IMR-90 (cell line): ENCODE results near the gene TMEM239. TPM values are rescaled to one million over a fixed set of nuclear protein-coding genes. Genes with fewer than 3 reads are reported as not detected.

Source experiments
- ATAC-seq: fragments of 200-7000 bp; cut with Tn5 transposase; 2 replicates; pipeline ENCODE4 v1.9.1; 2020; ENCODE audit warnings: low read depth, mild to moderate bottlenecking, moderate library complexity
- BruUV-seq: library from RNA; stranded (reverse); fragments of 400-500 nt; replicated peaks from 2 replicates; lab custom pipeline; 2021; lab: Mats Ljungman, UMichigan
- CTCF ChIA-PET: fragments of 300-600 bp; formaldehyde crosslinking; extraction: SDS; loops from one replicate; lab custom pipeline; 2021; ENCODE audit warnings: antibody characterized with exemption; lab: Yijun Ruan, JAX
- POLR2A ChIA-PET: fragments of 300-600 bp; sonication (Branson Sonifier 250); formaldehyde crosslinking; loops from one replicate; lab custom pipeline; 2022; ENCODE audit warnings: antibody characterized with exemption; ENCODE audit not compliant: unreplicated experiment; lab: Charles Lee
- DNase-seq: peaks from one replicate; pipeline ENCODE4 v3.0.0; 2013
- H2AFZ ChIP-seq: replicated peaks from 2 replicates; pipeline ENCODE3; 2013; ENCODE audit warnings: low read length, mild to moderate bottlenecking; ENCODE audit not compliant: poor library complexity
- H2AK5ac ChIP-seq: 2 replicates; pipeline ENCODE4 v1.6.1; 2013; ENCODE audit warnings: low read depth, low read length, inconsistent platforms
- H2AK9ac ChIP-seq: replicated peaks from 2 replicates; pipeline ENCODE3; 2013; ENCODE audit warnings: mild to moderate bottlenecking, low read depth, low read length, moderate library complexity; ENCODE audit not compliant: poor library complexity
- H2BK120ac ChIP-seq: 2 replicates; pipeline ENCODE4 v1.6.1; 2013; ENCODE audit warnings: low read depth, low read length, inconsistent platforms
- H2BK15ac ChIP-seq: 3 replicates; pipeline ENCODE4 v1.6.1; 2013; ENCODE audit warnings: low read depth, low read length, inconsistent platforms
- H2BK20ac ChIP-seq: 2 replicates; pipeline ENCODE4 v1.6.1; 2013; ENCODE audit warnings: low read depth, mild to moderate bottlenecking, inconsistent platforms, low read length, moderate library complexity
- H2BK5ac ChIP-seq: 2 replicates; pipeline ENCODE4 v1.6.1; 2013; ENCODE audit warnings: mild to moderate bottlenecking, low read depth, low read length, inconsistent platforms; ENCODE audit not compliant: poor library complexity, severe bottlenecking
- H3K14ac ChIP-seq: replicated peaks from 2 replicates; pipeline ENCODE4 v1.6.1; 2013; ENCODE audit warnings: low read depth, low read length, inconsistent platforms
- H3K18ac ChIP-seq: 2 replicates; pipeline ENCODE4 v1.6.1; 2013; ENCODE audit warnings: low read depth, low read length, control low read depth
- H3K23ac ChIP-seq: 2 replicates; pipeline ENCODE4 v1.6.1; 2013; ENCODE audit warnings: low read depth, low read length, inconsistent platforms
- H3K27ac ChIP-seq: 2 replicates; pipeline ENCODE4 v1.5.1; 2013; ENCODE audit warnings: mild to moderate bottlenecking, control low read depth, low read length; ENCODE audit not compliant: insufficient read depth
- H3K27me3 ChIP-seq: 2 replicates; pipeline ENCODE4 v1.6.1; 2013; ENCODE audit warnings: low read length; ENCODE audit not compliant: control insufficient read depth, insufficient read depth
- H3K36me3 ChIP-seq: 2 replicates; pipeline ENCODE4 v1.6.1; 2013; ENCODE audit warnings: low read length, mixed read lengths; ENCODE audit not compliant: control insufficient read depth, insufficient read depth
- H3K4ac ChIP-seq: 2 replicates; pipeline ENCODE4 v1.6.1; 2013; ENCODE audit warnings: low read depth, low read length, inconsistent platforms
- H3K4me1 ChIP-seq: 2 replicates; pipeline ENCODE4 v1.6.1; 2013; ENCODE audit warnings: low read length, mixed read lengths; ENCODE audit not compliant: control insufficient read depth, insufficient read depth
- H3K4me2 ChIP-seq: 2 replicates; pipeline ENCODE4 v1.6.1; 2013; ENCODE audit warnings: low read depth, mild to moderate bottlenecking, control low read depth, low read length, moderate library complexity
- H3K4me3 ChIP-seq: 2 replicates; pipeline ENCODE4 v1.5.1; 2013; ENCODE audit warnings: low read depth, mild to moderate bottlenecking, control low read depth, low read length, moderate library complexity; ENCODE audit not compliant: insufficient read depth
- H3K56ac ChIP-seq: 2 replicates; pipeline ENCODE4 v1.6.1; 2013; ENCODE audit warnings: low read length, inconsistent platforms; ENCODE audit not compliant: insufficient read depth; ENCODE audit errors: extremely low read depth
- H3K79me1 ChIP-seq, 2 experiments: 2 replicates each; pipeline ENCODE4 v1.6.1; 2013; ENCODE audit warnings: low read length in 2 of 2, inconsistent platforms in 1 of 2, low read depth in 1 of 2
- H3K9ac ChIP-seq: 2 replicates; pipeline ENCODE4 v1.6.1; 2013; ENCODE audit warnings: low read depth, low read length, control low read depth
- H3K9me1 ChIP-seq: 2 replicates; pipeline ENCODE4 v1.6.1; 2013; ENCODE audit warnings: low read length, inconsistent platforms; ENCODE audit not compliant: insufficient read depth
- H3K9me3 ChIP-seq: 2 replicates; pipeline ENCODE4 v1.6.1; 2013; ENCODE audit warnings: low read length; ENCODE audit not compliant: control insufficient read depth, insufficient read depth
- H4K20me1 ChIP-seq: 2 replicates; pipeline ENCODE4 v1.6.1; 2013; ENCODE audit warnings: low read length, inconsistent platforms; ENCODE audit not compliant: insufficient read depth
- H4K5ac ChIP-seq: 2 replicates; pipeline ENCODE4 v1.6.1; 2013; ENCODE audit warnings: mild to moderate bottlenecking, low read depth, low read length, control low read depth
- H4K8ac ChIP-seq, 2 experiments: 2 replicates each; pipeline ENCODE4 v1.6.1; 2013; ENCODE audit warnings: low read depth in 2 of 2, low read length in 2 of 2, control low read depth in 1 of 2, inconsistent platforms in 1 of 2
- H4K91ac ChIP-seq: 2 replicates; pipeline ENCODE4 v1.6.1; 2013; ENCODE audit warnings: low read depth, low read length, inconsistent platforms; ENCODE audit not compliant: insufficient read depth
- BHLHE40 ChIP-seq: fragments of 150-350 bp; IDR thresholded peaks from 2 replicates; pipeline ENCODE4 v1.6.1; 2016; ENCODE audit warnings: mild to moderate bottlenecking, low read depth, low read length
- CHD1 ChIP-seq: IDR thresholded peaks from 2 replicates; pipeline ENCODE4 v1.6.1; 2012; ENCODE audit warnings: low read depth, low read length, improper control_type of control experiment
- FOS ChIP-seq: fragments of 150-350 bp; IDR thresholded peaks from 2 replicates; pipeline ENCODE4 v1.6.1; 2016; ENCODE audit warnings: low read depth, low read length
- MAFK ChIP-seq: IDR thresholded peaks from 2 replicates; pipeline ENCODE4 v1.6.1; 2012; ENCODE audit warnings: low read depth, low read length, improper control_type of control experiment
- MAZ ChIP-seq: IDR thresholded peaks from 2 replicates; pipeline ENCODE4 v1.6.1; 2012; ENCODE audit warnings: low read depth, mild to moderate bottlenecking, low read length, improper control_type of control experiment, moderate library complexity, borderline replicate concordance
- MXI1 ChIP-seq: IDR thresholded peaks from 2 replicates; pipeline ENCODE4 v1.6.1; 2012; ENCODE audit warnings: low read depth, mild to moderate bottlenecking, low read length, moderate library complexity, borderline replicate concordance
- NFE2L2 ChIP-seq: fragments of 150-350 bp; IDR thresholded peaks from 2 replicates; pipeline ENCODE4 v1.6.1; 2016; ENCODE audit warnings: low read depth, mild to moderate bottlenecking, low read length
- RAD21 ChIP-seq: IDR thresholded peaks from 2 replicates; pipeline ENCODE4 v1.6.1; 2012; ENCODE audit warnings: low read length, improper control_type of control experiment
- RFX5 ChIP-seq: IDR thresholded peaks from 2 replicates; pipeline ENCODE4 v1.8.0; 2012; ENCODE audit warnings: low read depth, mild to moderate bottlenecking, low read length, moderate library complexity
- SMC3 ChIP-seq: fragments of 150-350 bp; IDR thresholded peaks from 2 replicates; pipeline ENCODE4 v1.6.1; 2016; ENCODE audit warnings: low read depth, mild to moderate bottlenecking, antibody characterized with exemption, low read length, moderate library complexity
- USF2 ChIP-seq: fragments of 150-350 bp; IDR thresholded peaks from 2 replicates; pipeline ENCODE4 v1.6.1; 2017; ENCODE audit warnings: mild to moderate bottlenecking, antibody characterized with exemption, low read length, low read depth
- WGBS, 2 experiments: methylation state at CpG; one replicate each; pipeline versions ENCODE4 v1.1.5 to v1.1.7; 2013; ENCODE audit warnings: missing lambda C conversion rate in 2 of 2; ENCODE audit not compliant: insufficient read length in 1 of 2; ENCODE audit errors: extremely low coverage in 2 of 2; 5-methylcytosine and 5-hydroxymethylcytosine counted together
- dilution Hi-C: fragments of 300-500 bp; cut with HindIII; formaldehyde crosslinking; loops from one replicate; pipeline ENCODE4 v1.14.3; 2018; ENCODE audit warnings: low sequenced_read_pairs; ENCODE audit not compliant: unreplicated experiment
- in situ Hi-C: fragments of 300-500 bp; cut with MboI; formaldehyde crosslinking; loops from 3 replicates; pipeline ENCODE4 v1.14.3; 2019; ENCODE audit warnings: low sequenced_read_pairs, inconsistent platforms, mixed read lengths
- intact Hi-C: fragments of 100-400 bp; cut with micrococcal nuclease; formaldehyde crosslinking; loops from 2 replicates; pipeline ENCODE4 v1.10.0; 2022
- polyA plus RNA-seq, 3 experiments: library from polyadenylated mRNA; depleted of rRNA; stranded (reverse); fragments of >200 nt; gene quantifications; 2 replicates each; pipeline ENCODE4 v1.2.3, GENCODE V29; 2012; ENCODE audit warnings: low replicate concordance in 1 of 3
- total RNA-seq: library from RNA; depleted of rRNA; stranded (reverse); fragments of >200 nt; gene quantifications from 2 replicates; pipeline ENCODE4 v1.2.3, GENCODE V29; 2012

The TMEM239 gene
- total and polyA plus RNA-seq, 2 of the 4 experiments (the other 2 are of a cell fraction) = 0.32 TPM; not detected in 1

DNA sequence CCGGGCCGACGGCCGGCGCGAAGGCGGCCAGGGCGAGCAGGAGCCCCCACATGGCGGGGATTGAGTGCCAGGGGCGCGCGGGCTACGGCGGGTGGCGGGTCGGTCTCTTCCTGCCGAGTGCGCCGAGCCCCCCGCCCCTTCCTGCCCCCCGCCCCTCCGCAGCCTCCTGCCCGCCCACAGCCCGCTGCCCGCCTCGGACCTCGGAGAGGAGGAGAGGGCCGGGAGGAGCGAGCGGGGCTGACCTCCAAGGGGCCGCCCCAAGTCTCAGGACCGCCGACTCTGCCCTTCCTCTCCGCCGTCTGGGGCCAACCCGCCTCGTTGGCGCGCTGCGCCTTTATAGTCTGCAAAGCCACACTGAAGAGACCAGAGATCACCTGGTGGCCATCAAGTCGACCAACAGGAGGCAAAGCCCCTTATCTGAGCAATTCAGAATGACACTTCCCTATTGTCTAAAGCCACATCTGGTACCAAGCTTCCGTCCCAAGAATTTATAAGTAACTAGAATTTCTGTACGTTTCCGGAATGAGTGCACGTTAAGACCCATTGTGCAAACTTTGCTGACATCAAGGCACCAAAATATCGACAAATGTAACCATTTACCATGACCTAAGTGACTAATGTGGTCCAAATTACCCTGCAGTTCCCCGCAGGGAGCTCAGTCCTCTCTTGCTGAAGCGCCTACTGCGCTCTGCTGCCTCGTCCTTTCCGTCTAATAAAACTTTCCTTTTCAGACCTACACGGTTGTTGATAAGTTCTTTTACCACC is 15.5 kb upstream of the TMEM239 start, which contains the start of gene CPXM1 (continued):
- TF ChIP-seq USF2 (no peak), FOS (no peak)

GRCh38 chr20:2801286-2801728 is 14.9 kb upstream of the TMEM239 start:
- no peak for ATAC-seq

More at GRCh38 chr20:2801286-2801728, 14.9 kb upstream of the TMEM239 start:
- H3K56ac ChIP-seq = no peak overlapping the region
- POLR2A ChIA-PET = no interaction called here
- H3K4me1 ChIP-seq = peaks cover 3% of the 10 kb centered on the region; the same call in 1 of the 2 replicates
- TF ChIP-seq BHLHE40 = no peak
- TF ChIP-seq MAFK = no peak
- TF ChIP-seq CHD1 = no peak
- TF ChIP-seq SMC3 = no peak
- no peak for TF ChIP-seq RFX5
- TF ChIP-seq NFE2L2 = no peak
- TF ChIP-seq MAZ = no peak
- no peak for TF ChIP-seq RAD21
- TF ChIP-seq MXI1 = no peak
- H2BK15ac ChIP-seq = no peak overlapping the region
- no peaks in the 10 kb centered on the region; the same call in 1 of the 2 replicates for H3K9me1 ChIP-seq
- H3K23ac ChIP-seq = no peak overlapping the region
- H3K4me2 ChIP-seq = peak overlapping the region; percentile 7; the same call in 1 of the 2 replicates
- H3K9ac ChIP-seq = no peak overlapping the region
- CTCF ChIA-PET = no interaction called here
- H2BK20ac ChIP-seq = no peak overlapping the region
- 27% methylated on average over 9 of the region's 13 CpGs; no CpG with 5 or more reads in 1 of the 2 experiments for WGBS, 2 experiments
- H3K4me3 ChIP-seq = no peak overlapping the region
- in situ Hi-C loops = loop anchor here (25.0 kb wide), 1 partner anchor 689 kb away; the partner anchor contains the start of gene STK35
- no peak for DNase-seq
- BruUV-seq = no TSS peak
- no peak overlapping the region for H3K4ac ChIP-seq
- no peak overlapping the region for H2AK5ac ChIP-seq
- H3K27ac ChIP-seq = no peak overlapping the region
- no peaks in the 10 kb centered on the region for H3K79me1 ChIP-seq
- dilution Hi-C loops = no loop called here
- no peak overlapping the region for H2BK120ac ChIP-seq
- H3K36me3 ChIP-seq = no peaks in the 10 kb centered on the region; the same call in 1 of the 2 replicates
- no peak overlapping the region for H2AK9ac ChIP-seq
- H3K14ac ChIP-seq = no peak overlapping the region
- H2AFZ ChIP-seq = no peak overlapping the region
- peaks cover 66% of the 10 kb centered on the region for H3K27me3 ChIP-seq
- H4K91ac ChIP-seq = no peak overlapping the region
- no peaks in the 10 kb centered on the region for H4K20me1 ChIP-seq
- H4K5ac ChIP-seq = no peak overlapping the region
- H4K8ac ChIP-seq = no peak overlapping the region
- H3K18ac ChIP-seq = no peak overlapping the region
- no peak overlapping the region for H2BK5ac ChIP-seq
- intact Hi-C loops = loop anchor here (2.0 kb wide), 1 partner anchor 39 kb away; the partner anchor contains the start of genes PCED1A and VPS16
- H3K9me3 ChIP-seq = 0 out of 2 replicates have a peak, but pooled peaks cover 9% of the 10 kb centered on the region
